HepG2 (cell line): ENCODE results near the gene SEC62. TPM values are rescaled to one million over a fixed set of nuclear protein-coding genes. Genes with fewer than 3 reads are reported as not detected.
A peak's percentile ranks its signal among the peaks of the same experiment; 100 is the strongest.

ENCODE experiments used
- GABPB1 ChIP-seq: IDR thresholded peaks from 2 replicates; pipeline ENCODE4 v1.6.1; 2016; ENCODE audit warnings: mild to moderate bottlenecking, missing genetic modification reagents, moderate library complexity, missing compliant biosample characterization
- GPN1 ChIP-seq: sonication (generic); formaldehyde crosslinking; IDR thresholded peaks from 2 replicates; pipeline ENCODE4 v1.5.1; 2020; ENCODE audit warnings: missing genetic modification reagents, borderline replicate concordance
- NCOA1 ChIP-seq: sonication (generic); formaldehyde crosslinking; IDR thresholded peaks from 2 replicates; pipeline ENCODE4 v1.9.0; 2021; ENCODE audit warnings: missing genetic modification reagents
- NFATC3 ChIP-seq: sonication (generic); formaldehyde crosslinking; IDR thresholded peaks from 2 replicates; pipeline ENCODE4 v1.5.1; 2020; ENCODE audit warnings: mild to moderate bottlenecking, missing genetic modification reagents
- ZNF253 ChIP-seq: sonication (generic); formaldehyde crosslinking; IDR thresholded peaks from 2 replicates; pipeline ENCODE4 v1.8.0; 2022; ENCODE audit warnings: mild to moderate bottlenecking, missing genetic modification reagents, borderline replicate concordance
- ZNF556 ChIP-seq: sonication (generic); formaldehyde crosslinking; IDR thresholded peaks from 2 replicates; pipeline ENCODE4 v1.4.0; 2020; ENCODE audit warnings: mild to moderate bottlenecking, missing genetic modification reagents, borderline replicate concordance
- ZNF616 ChIP-seq: sonication (generic); formaldehyde crosslinking; IDR thresholded peaks from 2 replicates; pipeline ENCODE4 v1.5.0; 2020; ENCODE audit warnings: low read depth, mild to moderate bottlenecking, missing genetic modification reagents
- ZNF816 ChIP-seq: sonication (generic); formaldehyde crosslinking; IDR thresholded peaks from 2 replicates; pipeline ENCODE4 v1.8.0; 2022; ENCODE audit warnings: missing genetic modification reagents, mild to moderate bottlenecking, borderline replicate concordance
- ZNF883 ChIP-seq: sonication (generic); formaldehyde crosslinking; IDR thresholded peaks from 2 replicates; pipeline ENCODE4 v1.5.1; 2020; ENCODE audit warnings: mild to moderate bottlenecking, missing genetic modification reagents; ENCODE audit errors: not compliant biosample characterization
- ZSCAN29 ChIP-seq: sonication (generic); formaldehyde crosslinking; conservative IDR thresholded peaks from 2 replicates; pipeline ENCODE4 v1.4.0; 2020; ENCODE audit warnings: mild to moderate bottlenecking, missing genetic modification reagents
- polyA plus RNA-seq, 8 experiments: library from polyadenylated mRNA; depleted of rRNA in 3 of 8; stranded (reverse) in 7 of 8; unstranded in 1 of 8; fragments of >200 nt; fragmentation: Illumina TruSeq in 4 of 8; extraction: Trizol in 4 of 8; gene quantifications; 2 replicates each; pipeline versions ENCODE4 v1.2.1 to v1.2.3, GENCODE V29; 2011 to 2016; ENCODE audit warnings: low read depth in 4 of 8, missing spikeins in 1 of 8, mixed read lengths in 1 of 8; ENCODE audit not compliant: insufficient read depth in 1 of 8
- total RNA-seq, 5 experiments: library from RNA; depleted of rRNA; stranded (reverse); fragments of >200 nt; fragmentation: Illumina TruSeq; extraction: Trizol; gene quantifications; 2 replicates each; pipeline ENCODE4 v1.2.3, GENCODE V29; 2016; ENCODE audit warnings: low read depth in 1 of 5
- TF ChIP-seq, protein P1 (sequence below): sonication (generic); formaldehyde crosslinking; IDR thresholded peaks from 2 replicates; pipeline ENCODE4 v1.8.1; 2022; ENCODE audit warnings: low read depth, mild to moderate bottlenecking, missing genetic modification reagents
- TF ChIP-seq, protein P2 (sequence below): sonication (generic); formaldehyde crosslinking; IDR thresholded peaks from 2 replicates; pipeline ENCODE4 v1.5.1; 2020; ENCODE audit warnings: mild to moderate bottlenecking, missing genetic modification reagents, borderline replicate concordance
- TF ChIP-seq, protein P3 (sequence below): sonication (generic); formaldehyde crosslinking; IDR thresholded peaks from 2 replicates; pipeline ENCODE4 v1.4.0; 2020; ENCODE audit warnings: mild to moderate bottlenecking, missing genetic modification reagents, borderline replicate concordance

The SEC62 gene
- total and polyA plus RNA-seq, 2 of the 13 experiments (the other 11 are each of a cell fraction or from before 2014, with no cell fraction given), result 54.0 to 68.7 TPM

DNA sequence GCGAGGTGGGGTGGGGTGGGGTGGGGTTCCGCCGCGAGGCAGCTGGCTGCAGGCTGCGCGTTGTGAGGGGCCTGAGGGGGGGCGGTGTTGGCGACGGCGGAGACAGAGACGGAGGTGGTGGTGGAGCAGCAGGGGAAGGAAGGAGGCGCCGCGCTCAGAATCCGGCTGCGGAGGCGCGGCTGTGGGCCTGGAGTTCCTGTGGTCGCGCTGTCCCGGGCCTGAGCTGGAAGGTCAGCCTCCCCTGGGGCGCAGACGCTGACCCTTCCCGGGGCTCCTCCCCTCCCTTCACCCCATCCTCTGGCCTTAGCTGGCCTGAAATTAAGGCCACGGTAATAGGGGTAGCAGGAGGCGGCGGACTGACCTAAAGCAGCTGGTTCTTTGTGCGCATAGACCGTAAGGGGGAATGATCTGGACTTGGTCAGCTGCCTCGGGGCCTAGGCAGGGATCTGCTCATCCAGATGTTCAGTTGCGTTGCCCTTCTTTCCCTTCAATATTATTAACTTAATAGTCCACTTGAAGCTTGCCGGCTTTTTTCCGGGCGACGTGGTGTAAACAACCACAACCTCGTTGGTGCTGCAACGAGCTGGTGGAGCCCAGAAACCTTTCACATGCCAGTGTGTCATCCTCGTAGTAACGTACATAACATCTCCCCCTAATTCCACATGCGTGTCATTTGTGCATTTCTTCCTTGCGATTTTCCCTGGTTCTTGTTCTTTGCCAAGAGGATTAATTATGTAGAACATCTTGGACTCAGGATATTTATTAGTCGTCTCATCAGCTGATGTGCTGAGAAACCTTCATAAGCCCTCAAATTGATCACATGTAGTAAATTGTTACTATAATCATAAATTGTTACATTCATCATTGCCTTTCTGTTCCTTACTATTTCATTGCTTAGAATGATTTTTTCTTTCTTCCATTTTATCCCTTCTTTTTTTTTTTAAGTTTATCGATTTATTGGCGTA, 626 bp downstream of the SEC62 start (continued):
- TF ChIP-seq NFATC3 (CRISPR knock-in tag) (0 out of 2 replicates have a peak, but pooled peaks have one; percentile 48), ZSCAN29 (CRISPR knock-in tag) (no peak), ZNF616 (CRISPR knock-in tag) (0 out of 2 replicates have a peak, but pooled peaks have one; percentile 12), NCOA1 (CRISPR knock-in tag) (no peak), ZNF556 (CRISPR knock-in tag) (0 out of 2 replicates have a peak, but pooled peaks have one; percentile 7), ZNF816 (CRISPR knock-in tag) (peak; percentile 83; the same call in 1 of the 2 replicates), ZNF253 (CRISPR knock-in tag) (0 out of 2 replicates have a peak, but pooled peaks have one; percentile 4), GPN1 (CRISPR knock-in tag) (no peak), GABPB1 (CRISPR knock-in tag) (peak; percentile 50; the same call in 1 of the 2 replicates), ZNF883 (CRISPR knock-in tag) (peak; percentile 66)
- TF ChIP-seq, protein P1, sequence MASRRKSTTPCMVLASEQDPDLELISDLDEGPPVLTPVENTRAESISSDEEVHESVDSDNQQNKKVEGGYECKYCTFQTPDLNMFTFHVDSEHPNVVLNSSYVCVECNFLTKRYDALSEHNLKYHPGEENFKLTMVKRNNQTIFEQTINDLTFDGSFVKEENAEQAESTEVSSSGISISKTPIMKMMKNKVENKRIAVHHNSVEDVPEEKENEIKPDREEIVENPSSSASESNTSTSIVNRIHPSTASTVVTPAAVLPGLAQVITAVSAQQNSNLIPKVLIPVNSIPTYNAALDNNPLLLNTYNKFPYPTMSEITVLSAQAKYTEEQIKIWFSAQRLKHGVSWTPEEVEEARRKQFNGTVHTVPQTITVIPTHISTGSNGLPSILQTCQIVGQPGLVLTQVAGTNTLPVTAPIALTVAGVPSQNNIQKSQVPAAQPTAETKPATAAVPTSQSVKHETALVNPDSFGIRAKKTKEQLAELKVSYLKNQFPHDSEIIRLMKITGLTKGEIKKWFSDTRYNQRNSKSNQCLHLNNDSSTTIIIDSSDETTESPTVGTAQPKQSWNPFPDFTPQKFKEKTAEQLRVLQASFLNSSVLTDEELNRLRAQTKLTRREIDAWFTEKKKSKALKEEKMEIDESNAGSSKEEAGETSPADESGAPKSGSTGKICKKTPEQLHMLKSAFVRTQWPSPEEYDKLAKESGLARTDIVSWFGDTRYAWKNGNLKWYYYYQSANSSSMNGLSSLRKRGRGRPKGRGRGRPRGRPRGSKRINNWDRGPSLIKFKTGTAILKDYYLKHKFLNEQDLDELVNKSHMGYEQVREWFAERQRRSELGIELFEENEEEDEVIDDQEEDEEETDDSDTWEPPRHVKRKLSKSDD (CRISPR knock-in tag), result no peak
- TF ChIP-seq, protein P2, sequence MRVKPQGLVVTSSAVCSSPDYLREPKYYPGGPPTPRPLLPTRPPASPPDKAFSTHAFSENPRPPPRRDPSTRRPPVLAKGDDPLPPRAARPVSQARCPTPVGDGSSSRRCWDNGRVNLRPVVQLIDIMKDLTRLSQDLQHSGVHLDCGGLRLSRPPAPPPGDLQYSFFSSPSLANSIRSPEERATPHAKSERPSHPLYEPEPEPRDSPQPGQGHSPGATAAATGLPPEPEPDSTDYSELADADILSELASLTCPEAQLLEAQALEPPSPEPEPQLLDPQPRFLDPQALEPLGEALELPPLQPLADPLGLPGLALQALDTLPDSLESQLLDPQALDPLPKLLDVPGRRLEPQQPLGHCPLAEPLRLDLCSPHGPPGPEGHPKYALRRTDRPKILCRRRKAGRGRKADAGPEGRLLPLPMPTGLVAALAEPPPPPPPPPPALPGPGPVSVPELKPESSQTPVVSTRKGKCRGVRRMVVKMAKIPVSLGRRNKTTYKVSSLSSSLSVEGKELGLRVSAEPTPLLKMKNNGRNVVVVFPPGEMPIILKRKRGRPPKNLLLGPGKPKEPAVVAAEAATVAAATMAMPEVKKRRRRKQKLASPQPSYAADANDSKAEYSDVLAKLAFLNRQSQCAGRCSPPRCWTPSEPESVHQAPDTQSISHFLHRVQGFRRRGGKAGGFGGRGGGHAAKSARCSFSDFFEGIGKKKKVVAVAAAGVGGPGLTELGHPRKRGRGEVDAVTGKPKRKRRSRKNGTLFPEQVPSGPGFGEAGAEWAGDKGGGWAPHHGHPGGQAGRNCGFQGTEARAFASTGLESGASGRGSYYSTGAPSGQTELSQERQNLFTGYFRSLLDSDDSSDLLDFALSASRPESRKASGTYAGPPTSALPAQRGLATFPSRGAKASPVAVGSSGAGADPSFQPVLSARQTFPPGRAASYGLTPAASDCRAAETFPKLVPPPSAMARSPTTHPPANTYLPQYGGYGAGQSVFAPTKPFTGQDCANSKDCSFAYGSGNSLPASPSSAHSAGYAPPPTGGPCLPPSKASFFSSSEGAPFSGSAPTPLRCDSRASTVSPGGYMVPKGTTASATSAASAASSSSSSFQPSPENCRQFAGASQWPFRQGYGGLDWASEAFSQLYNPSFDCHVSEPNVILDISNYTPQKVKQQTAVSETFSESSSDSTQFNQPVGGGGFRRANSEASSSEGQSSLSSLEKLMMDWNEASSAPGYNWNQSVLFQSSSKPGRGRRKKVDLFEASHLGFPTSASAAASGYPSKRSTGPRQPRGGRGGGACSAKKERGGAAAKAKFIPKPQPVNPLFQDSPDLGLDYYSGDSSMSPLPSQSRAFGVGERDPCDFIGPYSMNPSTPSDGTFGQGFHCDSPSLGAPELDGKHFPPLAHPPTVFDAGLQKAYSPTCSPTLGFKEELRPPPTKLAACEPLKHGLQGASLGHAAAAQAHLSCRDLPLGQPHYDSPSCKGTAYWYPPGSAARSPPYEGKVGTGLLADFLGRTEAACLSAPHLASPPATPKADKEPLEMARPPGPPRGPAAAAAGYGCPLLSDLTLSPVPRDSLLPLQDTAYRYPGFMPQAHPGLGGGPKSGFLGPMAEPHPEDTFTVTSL (CRISPR knock-in tag), result peak; percentile 8; the same call in 1 of the 2 replicates
- TF ChIP-seq, protein P3, sequence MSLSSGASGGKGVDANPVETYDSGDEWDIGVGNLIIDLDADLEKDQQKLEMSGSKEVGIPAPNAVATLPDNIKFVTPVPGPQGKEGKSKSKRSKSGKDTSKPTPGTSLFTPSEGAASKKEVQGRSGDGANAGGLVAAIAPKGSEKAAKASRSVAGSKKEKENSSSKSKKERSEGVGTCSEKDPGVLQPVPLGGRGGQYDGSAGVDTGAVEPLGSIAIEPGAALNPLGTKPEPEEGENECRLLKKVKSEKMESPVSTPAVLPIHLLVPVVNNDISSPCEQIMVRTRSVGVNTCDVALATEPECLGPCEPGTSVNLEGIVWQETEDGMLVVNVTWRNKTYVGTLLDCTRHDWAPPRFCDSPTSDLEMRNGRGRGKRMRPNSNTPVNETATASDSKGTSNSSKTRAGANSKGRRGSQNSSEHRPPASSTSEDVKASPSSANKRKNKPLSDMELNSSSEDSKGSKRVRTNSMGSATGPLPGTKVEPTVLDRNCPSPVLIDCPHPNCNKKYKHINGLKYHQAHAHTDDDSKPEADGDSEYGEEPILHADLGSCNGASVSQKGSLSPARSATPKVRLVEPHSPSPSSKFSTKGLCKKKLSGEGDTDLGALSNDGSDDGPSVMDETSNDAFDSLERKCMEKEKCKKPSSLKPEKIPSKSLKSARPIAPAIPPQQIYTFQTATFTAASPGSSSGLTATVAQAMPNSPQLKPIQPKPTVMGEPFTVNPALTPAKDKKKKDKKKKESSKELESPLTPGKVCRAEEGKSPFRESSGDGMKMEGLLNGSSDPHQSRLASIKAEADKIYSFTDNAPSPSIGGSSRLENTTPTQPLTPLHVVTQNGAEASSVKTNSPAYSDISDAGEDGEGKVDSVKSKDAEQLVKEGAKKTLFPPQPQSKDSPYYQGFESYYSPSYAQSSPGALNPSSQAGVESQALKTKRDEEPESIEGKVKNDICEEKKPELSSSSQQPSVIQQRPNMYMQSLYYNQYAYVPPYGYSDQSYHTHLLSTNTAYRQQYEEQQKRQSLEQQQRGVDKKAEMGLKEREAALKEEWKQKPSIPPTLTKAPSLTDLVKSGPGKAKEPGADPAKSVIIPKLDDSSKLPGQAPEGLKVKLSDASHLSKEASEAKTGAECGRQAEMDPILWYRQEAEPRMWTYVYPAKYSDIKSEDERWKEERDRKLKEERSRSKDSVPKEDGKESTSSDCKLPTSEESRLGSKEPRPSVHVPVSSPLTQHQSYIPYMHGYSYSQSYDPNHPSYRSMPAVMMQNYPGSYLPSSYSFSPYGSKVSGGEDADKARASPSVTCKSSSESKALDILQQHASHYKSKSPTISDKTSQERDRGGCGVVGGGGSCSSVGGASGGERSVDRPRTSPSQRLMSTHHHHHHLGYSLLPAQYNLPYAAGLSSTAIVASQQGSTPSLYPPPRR (CRISPR knock-in tag), result no peak
